ENCODE measurements around the gene ZNF682.
A peak's percentile ranks its signal among the peaks of the same experiment; 100 is the strongest.
"Not testable (repeated sequence)": the region's sequence is repeated elsewhere in the genome, so short reads cannot be mapped to it uniquely, and the experiment has no call there.

Gene ZNF682

DNA sequence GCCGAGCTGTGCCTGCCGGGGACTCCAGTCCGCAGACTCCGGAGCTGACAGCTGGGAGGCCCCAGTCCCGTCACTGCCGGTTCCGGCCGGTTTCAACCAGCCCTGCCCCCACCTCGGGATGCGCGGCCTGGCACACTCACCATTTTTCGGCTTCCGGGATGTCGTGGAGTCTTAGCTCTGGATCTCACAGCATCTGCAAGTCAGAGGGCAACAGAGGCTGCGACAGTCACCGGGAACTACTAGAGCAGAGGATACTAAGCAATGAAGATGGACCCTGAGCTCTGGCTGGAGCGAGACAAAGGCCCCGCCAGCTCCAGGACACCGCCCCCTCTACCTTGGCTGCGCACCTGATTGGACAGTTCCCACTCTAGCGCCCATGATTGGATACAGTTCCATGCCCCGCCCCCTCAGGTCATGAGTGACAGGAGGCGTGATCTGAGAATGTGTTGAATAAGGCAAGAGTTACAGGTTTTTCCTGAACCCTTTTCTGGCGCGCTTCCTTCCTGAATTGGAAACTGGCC, at the start of gene ZNF682:
TSS of gene ZNF682 (minus strand) at position 303 of the 521 bp plus-strand sequence. CDS start at position 143, 160 bp downstream.
- H3K27ac ChIP-seq, result peak within 1 kb of the TSS; percentile 90
- TF ChIP-seq, protein P1, sequence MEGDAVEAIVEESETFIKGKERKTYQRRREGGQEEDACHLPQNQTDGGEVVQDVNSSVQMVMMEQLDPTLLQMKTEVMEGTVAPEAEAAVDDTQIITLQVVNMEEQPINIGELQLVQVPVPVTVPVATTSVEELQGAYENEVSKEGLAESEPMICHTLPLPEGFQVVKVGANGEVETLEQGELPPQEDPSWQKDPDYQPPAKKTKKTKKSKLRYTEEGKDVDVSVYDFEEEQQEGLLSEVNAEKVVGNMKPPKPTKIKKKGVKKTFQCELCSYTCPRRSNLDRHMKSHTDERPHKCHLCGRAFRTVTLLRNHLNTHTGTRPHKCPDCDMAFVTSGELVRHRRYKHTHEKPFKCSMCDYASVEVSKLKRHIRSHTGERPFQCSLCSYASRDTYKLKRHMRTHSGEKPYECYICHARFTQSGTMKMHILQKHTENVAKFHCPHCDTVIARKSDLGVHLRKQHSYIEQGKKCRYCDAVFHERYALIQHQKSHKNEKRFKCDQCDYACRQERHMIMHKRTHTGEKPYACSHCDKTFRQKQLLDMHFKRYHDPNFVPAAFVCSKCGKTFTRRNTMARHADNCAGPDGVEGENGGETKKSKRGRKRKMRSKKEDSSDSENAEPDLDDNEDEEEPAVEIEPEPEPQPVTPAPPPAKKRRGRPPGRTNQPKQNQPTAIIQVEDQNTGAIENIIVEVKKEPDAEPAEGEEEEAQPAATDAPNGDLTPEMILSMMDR (conservative IDR thresholded peaks at IDR 0.05; ENCODE audit: low read depth), result no peak
- POLR2A ChIA-PET (ENCODE audit: low non-redundant PET), result interaction anchor here (1.3 kb wide), 1 partner anchor 13 kb away, joined by 5 read pairs; no protein-coding TSS in a partner anchor
- CTCF ChIA-PET, result interaction anchor here (0.6 kb wide), 1 partner anchor 1298 kb away, joined by 4 read pairs; no protein-coding TSS in a partner anchor
- DNase-seq (ENCODE audit: low spot score), result peak; percentile 98

DNA sequence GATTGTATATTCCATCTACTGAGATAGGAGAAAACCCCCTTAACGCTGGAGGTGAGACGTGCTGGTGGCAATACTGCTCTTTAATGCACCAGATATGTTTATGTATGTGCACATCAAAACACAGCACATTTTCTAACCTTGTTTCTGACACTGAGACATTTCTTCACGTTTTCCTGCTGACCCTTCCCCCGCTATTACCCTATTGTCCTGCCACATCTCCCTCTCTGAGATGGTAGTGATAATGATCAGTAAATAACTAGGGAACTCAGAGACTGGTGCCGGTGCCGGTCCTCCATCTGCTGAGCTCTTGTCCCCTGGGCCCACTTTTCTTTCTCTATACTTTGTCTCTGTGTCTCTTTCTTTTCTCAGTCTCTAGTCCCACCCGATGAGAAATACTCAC, 43.6 kb upstream of the ZNF682 start:
- CTCF ChIA-PET; H3K27ac ChIP-seq; POLR2A ChIA-PET (ENCODE audit: low non-redundant PET); DNase-seq (ENCODE audit: low spot score): not testable (repeated sequence)

DNA sequence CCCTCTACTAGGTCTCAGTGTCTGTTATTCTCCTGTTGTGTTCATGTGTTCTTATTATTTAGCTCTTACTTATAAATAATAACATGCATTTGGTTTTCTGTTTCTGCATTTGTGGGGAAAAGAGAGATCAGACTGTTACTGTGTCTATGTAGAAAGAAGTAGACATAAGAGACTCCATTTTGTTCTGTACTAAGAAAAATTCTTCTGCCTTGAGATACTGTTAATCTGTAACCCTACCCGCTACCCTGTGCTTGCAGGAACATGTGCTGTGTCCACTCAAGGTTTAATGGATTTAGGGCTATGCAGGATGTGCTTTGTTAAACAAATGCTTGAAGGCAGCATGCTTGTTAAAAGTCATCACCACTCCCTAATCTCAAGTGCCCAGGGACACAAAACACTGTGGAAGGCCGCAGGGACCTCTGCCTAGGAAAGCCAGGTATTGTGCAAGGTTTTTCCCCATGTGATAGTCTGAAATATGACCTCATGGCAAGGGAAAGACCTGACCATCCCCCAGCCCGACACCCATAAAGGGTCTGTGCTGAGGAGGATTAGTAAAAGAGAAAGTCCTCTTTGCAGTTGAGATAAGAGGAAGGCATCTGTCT, 43.0 kb upstream of the ZNF682 start:
- DNase-seq (ENCODE audit: low spot score); H3K27ac ChIP-seq; CTCF ChIA-PET; POLR2A ChIA-PET (ENCODE audit: low non-redundant PET): not testable (repeated sequence)

DNA sequence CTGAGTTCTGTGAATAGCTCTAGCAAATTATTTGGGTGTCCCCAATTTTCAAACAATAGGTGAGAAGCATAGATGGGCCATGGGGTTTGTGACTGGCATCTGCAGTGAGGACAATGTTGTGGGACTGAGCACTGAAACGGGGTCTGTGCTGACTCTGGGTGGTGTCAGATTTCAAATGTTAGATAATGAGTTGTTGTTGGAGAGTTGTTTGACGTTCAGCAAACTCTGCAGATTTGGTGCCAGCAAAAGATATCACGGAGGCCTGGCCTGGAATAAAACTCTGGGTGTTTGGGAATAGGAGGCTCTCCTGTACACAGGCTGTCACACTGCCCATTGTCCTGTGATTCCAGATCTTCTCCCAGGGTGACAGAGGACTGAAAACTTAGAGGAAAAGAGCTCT, 41.4 kb upstream of the ZNF682 start:
- no peak overlapping the region for H3K27ac ChIP-seq
- POLR2A ChIA-PET (ENCODE audit: low non-redundant PET), result no interaction called here
- TF ChIP-seq, protein P1 (conservative IDR thresholded peaks at IDR 0.05; ENCODE audit: low read depth), result no peak
- CTCF ChIA-PET, result no interaction called here
- DNase-seq (ENCODE audit: low spot score), result no peak

DNA sequence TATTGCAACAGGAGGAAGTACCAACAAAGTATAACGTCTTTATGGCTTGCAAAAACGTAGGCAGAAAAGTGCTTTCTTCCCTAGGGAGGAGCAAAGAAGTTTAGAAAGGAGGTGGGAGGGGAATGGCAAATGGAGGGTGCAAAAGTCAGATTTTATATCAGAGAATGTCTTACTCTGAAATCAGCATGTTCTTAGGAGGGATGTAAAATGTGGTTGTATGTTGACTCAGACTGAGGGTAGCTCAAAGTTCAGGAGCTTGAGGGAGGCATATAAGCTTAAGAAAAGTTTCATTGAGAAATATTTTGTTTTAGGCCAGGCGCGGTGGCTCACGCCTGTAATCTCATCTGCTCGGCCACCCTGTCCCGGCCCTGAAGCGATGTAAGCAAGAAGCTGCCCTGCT, 40.2 kb upstream of the ZNF682 start:
- no peak overlapping the region for H3K27ac ChIP-seq
- no peak for DNase-seq (ENCODE audit: low spot score)
- ChIA-PET CTCF (no interaction called here), POLR2A (ENCODE audit: low non-redundant PET) (interaction anchor here (0.7 kb wide), 2 partner anchors 177 to 205 kb away, joined by 6 to 11 read pairs; no protein-coding TSS in a partner anchor)
- TF ChIP-seq, protein P1 (conservative IDR thresholded peaks at IDR 0.05; ENCODE audit: low read depth), result no peak

DNA sequence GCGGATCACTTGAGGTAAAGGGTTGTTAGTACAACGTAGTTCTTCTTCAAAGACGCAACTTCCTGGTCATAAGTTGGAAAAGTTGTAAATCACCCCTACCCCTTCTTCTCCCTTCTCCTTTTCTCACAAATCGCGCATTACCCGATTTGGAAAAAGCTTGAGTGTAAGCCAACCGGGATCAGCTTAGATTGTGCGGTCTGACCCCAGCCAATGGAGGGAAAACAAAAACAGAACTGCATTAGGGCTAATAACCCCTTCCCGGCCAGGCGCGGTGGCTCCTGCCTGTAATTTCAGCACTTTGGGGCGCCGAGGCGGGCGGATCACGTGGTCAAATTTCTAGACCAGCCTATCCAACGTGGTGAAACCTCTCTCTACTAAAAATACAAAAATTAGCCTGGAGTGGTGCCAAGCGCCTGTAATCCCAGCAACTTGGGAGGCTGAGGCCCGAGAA, 39.3 kb upstream of the ZNF682 start:
- POLR2A ChIA-PET (ENCODE audit: low non-redundant PET), result no interaction called here
- DNase-seq (ENCODE audit: low spot score), result peak; percentile 6
- CTCF ChIA-PET, result interaction anchor here (0.7 kb wide), 1 partner anchor 302 kb away, joined by 4 read pairs; no protein-coding TSS in a partner anchor
- TF ChIP-seq, protein P1 (conservative IDR thresholded peaks at IDR 0.05; ENCODE audit: low read depth), result no peak
- peak overlapping the region; percentile 85 for H3K27ac ChIP-seq

DNA sequence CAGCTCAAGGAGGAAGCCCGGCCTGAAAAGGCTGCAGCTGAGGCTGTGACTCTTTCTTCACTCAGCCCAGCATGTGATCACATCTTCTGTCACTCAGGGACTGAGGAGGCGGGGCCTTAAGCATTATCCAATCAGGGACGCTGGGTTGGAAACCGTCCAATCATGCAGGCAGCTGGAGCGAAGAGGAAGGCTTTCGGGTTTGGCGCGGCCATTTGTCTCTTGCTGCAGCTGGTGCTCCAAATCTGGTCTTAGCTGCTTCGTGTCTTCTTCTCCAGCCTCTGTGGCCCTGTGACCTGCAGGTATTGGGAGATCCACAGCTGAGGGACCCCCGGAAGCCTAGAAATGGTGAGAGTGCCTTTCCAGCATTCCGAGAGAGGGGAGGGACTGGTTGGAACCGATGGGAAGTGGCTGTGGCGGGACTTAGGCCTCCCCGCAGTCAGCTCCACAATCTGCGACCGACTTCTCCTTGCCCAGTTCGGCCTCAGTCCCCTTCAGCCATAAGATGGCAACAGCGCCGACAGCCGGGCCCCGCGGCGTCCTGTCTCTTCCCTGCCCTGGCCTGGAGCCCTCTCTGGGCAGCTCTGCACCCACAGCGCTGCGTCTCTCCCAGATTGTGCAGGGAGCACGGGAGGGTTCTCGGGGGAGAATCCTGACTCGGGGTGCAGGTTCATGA, 38.6 kb upstream of the ZNF682 start, which contains the start of gene ZNF90:
TSS of gene ZNF90 (plus strand) at position 210 of the 673 bp plus-strand sequence. CDS start at position 343, 133 bp downstream.
- TF ChIP-seq, protein P1 (conservative IDR thresholded peaks at IDR 0.05; ENCODE audit: low read depth), result no peak
- peak within 1 kb of the TSS; percentile 85 for H3K27ac ChIP-seq
- ChIA-PET CTCF (interaction anchor here (0.7 kb wide), 1 partner anchor 301 kb away, joined by 4 read pairs; no protein-coding TSS in a partner anchor), POLR2A (ENCODE audit: low non-redundant PET) (no interaction called here)
- peak; percentile 75 for DNase-seq (ENCODE audit: low spot score)
